Omental fat pad (tissue), 4 donors: ENCODE measurements around the gene ATXN8OS. TPM values are rescaled to one million over a fixed set of nuclear protein-coding genes. Genes with fewer than 3 reads are reported as not detected.

Experiments used
- ATAC-seq: fragments of 150-250 bp; one replicate; pipeline ENCODE4 v1.9.1; 2016; ENCODE audit warnings: mild to moderate bottlenecking, moderate library complexity; ENCODE audit not compliant: low FRiP score
- DNase-seq: peaks from one replicate; pipeline ENCODE4 v3.0.0-alpha.2; 2019; ENCODE audit warnings: low spot score
- CTCF ChIP-seq, 3 donors: fragments of 450-650 bp; IDR thresholded peaks; one replicate each; pipeline ENCODE4 v1.5.1; 2016 to 2017; ENCODE audit warnings: antibody characterized with exemption in 3 of 3, mild to moderate bottlenecking in 3 of 3, moderate library complexity in 2 of 3
- total RNA-seq, 4 donors: library from RNA; depleted of rRNA; stranded (reverse); fragments of >200 nt; gene quantifications; one replicate each; pipeline ENCODE4 v1.1.0, GENCODE V29; 2016

ATXN8OS gene
- total RNA-seq, 4 donors from 2014 or later = not detected

DNA sequence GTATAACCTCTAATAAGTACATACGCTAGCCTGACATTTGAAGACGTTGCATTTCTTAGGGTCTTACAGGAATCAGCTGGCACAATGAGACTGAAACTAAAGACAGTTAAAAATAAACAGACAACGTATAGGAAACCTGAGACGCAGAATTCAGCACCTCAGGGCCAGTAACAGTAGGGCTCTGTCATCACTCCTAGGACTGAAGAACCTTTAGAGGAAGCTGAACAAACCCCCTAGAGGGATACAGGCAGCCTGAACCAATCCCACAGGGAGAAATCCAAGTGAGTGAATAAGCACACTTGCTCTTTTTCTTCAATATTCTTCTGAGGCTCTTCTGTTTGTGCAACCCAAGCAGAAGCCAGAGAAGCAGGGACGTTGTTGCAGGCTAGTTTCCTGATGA, 54.5 kb downstream of the ATXN8OS start:
- DNase-seq = no peak
- no peak for TF ChIP-seq CTCF (IDR thresholded peaks at IDR 0.05)

GRCh38 chr13:70170689-70171088, 63.1 kb downstream of the ATXN8OS start:
- TF ChIP-seq CTCF (IDR thresholded peaks at IDR 0.05) = no peak
- DNase-seq = no peak
- no peak for ATAC-seq

More for the DNA sequence above, 54.5 kb downstream of the ATXN8OS start:
- ATAC-seq = no peak

GRCh38 chr13:70171151-70171550, 63.5 kb downstream of the ATXN8OS start:
- no peak for TF ChIP-seq CTCF (IDR thresholded peaks at IDR 0.05)
- ATAC-seq (no peak), DNase-seq (no peak)

DNA sequence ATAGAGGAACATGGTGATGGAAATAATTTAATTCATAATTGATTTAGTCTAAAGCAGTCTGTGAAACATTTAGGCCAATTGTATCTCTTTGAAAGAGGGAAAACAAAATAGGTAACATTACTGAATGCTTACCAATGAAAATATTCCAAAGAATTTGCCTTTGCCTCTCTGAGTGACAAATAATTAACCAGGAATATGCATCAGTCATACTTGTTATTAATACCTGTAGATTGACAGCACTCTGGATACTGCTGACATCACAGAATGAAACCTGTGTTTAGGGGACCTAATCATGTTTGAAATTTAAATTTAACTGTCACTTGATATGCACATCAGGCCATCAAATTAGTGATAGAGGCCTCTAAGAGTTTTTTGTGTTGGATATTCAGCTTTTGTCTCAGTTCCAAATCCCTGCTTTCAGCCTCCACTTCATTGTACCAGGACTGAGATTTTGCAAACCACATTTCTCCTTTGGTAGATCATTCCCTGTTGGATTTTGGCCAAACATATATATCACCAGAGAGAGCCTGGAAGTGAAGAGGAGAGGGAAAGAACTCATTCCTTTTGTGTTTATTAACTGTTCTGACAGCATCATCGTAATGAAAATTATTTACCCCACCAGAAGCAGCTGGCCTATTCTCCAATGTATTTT, 65.4 kb downstream of the ATXN8OS start:
- no peak for DNase-seq
- TF ChIP-seq CTCF (IDR thresholded peaks at IDR 0.05) = no peak
- ATAC-seq = no peak

DNA sequence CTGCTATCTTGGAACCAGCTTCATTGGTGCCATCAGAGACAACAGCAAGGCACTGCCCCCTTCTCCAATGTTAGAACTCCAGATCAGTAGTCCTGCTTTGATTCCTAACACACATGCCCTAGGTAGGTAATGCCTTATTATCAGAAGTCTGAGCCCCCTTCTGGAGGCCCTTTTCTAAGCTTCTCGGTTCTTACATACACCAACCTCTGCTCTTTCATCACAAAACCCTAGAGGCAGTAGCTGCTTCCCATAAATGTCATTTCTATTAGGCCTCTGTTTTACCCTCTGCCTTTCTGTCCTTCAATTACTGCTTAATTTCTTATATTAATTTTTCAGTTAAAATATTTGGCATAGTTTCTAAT, 66.0 kb downstream of the ATXN8OS start:
- DNase-seq (no peak), ATAC-seq (no peak)
- no peak for TF ChIP-seq CTCF (IDR thresholded peaks at IDR 0.05)

DNA sequence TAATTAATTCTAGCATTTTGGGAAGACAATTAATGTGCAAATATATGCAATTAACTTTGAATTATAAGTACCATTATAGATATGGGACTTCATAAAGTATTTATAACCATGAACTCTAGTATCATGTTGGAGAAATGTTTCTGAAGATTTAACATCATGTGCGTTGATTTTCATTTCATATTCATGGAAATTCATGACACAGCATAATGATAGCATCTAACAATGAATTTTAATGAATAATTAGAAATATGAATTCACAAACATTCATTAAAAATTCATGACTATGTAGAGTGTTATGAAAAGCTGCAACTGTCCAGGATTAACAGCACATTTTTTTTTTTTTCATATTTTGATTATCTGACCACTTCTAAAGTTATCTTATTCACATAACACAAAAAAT, 70.7 kb downstream of the ATXN8OS start:
- no peak for TF ChIP-seq CTCF (IDR thresholded peaks at IDR 0.05)
- DNase-seq = no peak
- no peak for ATAC-seq

Other genes with a start within 250 kb of the ATXN8OS start
- not detected for gene KLHL1, start 626 bp downstream of the ATXN8OS start, total RNA-seq